RWPE1 (cell line): Measurements from ENCODE around the gene LHFPL3.
"Not testable (repeated sequence)": the region's sequence is repeated elsewhere in the genome, so short reads cannot be mapped to it uniquely, and the experiment has no call there.

Experiments
- CTCF ChIA-PET: fragments of 350-600 bp; sonication (Branson Sonifier 250); formaldehyde crosslinking; extraction: SDS; loops from one replicate; lab custom pipeline; 2021; lab: Yijun Ruan, JAX
- POLR2A ChIA-PET: fragments of 400-600 bp; formaldehyde crosslinking; extraction: SDS; loops from one replicate; lab custom pipeline; 2020; ENCODE audit warnings: antibody characterized with exemption; ENCODE audit not compliant: low non-redundant PET; lab: Yijun Ruan, JAX
- DNase-seq: peaks from one replicate; pipeline ENCODE4 v3.0.0; 2012; ENCODE audit warnings: low spot score
- H3K27ac ChIP-seq: fragments of 450-650 bp; 2 replicates; pipeline ENCODE4 v1.5.1; 2017
- TF ChIP-seq, protein P1 (sequence below): fragments of 450-650 bp; conservative IDR thresholded peaks from 2 replicates; pipeline ENCODE4 v1.5.1; 2017; ENCODE audit warnings: low read depth, mild to moderate bottlenecking

LHFPL3 gene

DNA sequence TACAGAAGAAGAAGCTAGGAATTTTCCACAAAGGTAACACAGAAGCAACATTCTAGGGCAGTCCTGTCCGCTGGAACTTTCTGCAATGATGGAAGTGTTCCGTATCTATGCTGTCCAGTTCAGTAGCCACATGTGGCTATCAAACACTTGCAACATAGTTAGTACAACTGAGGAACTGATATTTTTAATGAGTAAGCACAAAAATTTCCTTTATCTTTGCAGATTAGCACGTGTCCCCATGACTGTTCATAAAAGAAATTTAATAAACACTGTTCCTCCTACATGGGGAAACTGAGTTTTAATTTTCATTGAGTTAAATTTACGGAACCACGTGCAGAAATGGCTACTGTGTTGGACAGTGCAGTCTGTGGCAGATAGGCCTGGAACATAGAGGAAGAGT is 349.2 kb downstream of the LHFPL3 start:
- ChIA-PET POLR2A (no interaction called here), CTCF (no interaction called here)
- H3K27ac ChIP-seq = no peak overlapping the region
- TF ChIP-seq, protein P1, sequence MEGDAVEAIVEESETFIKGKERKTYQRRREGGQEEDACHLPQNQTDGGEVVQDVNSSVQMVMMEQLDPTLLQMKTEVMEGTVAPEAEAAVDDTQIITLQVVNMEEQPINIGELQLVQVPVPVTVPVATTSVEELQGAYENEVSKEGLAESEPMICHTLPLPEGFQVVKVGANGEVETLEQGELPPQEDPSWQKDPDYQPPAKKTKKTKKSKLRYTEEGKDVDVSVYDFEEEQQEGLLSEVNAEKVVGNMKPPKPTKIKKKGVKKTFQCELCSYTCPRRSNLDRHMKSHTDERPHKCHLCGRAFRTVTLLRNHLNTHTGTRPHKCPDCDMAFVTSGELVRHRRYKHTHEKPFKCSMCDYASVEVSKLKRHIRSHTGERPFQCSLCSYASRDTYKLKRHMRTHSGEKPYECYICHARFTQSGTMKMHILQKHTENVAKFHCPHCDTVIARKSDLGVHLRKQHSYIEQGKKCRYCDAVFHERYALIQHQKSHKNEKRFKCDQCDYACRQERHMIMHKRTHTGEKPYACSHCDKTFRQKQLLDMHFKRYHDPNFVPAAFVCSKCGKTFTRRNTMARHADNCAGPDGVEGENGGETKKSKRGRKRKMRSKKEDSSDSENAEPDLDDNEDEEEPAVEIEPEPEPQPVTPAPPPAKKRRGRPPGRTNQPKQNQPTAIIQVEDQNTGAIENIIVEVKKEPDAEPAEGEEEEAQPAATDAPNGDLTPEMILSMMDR = no peak
- no peak for DNase-seq

DNA sequence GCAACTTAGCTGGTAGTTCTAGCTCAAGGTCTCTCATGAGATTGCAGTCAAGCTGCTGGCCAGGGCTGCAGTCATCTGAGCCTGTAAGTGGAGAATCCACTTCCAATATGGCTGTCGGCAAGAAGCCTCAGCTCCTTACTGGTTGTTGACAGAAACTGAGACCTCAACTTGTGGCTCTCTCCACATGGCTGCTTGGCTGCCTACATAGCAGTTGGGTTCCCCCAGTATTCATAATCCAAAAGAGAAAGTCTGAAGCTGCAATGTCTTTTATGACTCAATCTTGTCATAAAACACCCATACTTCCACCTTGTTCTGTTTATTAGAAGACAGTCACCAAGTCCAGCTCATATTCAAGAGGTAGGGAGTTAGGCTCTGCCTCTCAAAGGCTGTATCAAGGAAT is 350.7 kb downstream of the LHFPL3 start:
- POLR2A ChIA-PET = no interaction called here

DNA sequence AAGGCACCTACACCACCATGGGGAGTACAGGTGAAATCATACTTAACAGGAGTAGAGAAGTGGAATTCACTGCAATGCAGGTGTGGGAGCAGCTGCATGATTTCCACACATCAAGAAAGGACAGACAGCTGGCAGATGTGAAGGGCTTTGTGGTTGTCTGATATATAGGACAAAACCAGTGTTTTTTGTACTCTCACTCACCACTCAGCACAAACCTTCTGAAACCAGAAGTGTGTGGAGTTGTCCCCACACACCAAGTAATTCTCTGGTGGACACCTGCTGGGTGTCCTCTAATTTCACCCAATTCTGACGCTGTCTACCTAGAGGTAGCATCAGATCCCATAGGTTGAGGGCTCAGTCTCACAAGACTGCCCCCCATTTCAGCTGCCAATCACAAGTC is 357.9 kb downstream of the LHFPL3 start:
- ChIA-PET CTCF (no interaction called here), POLR2A (interaction anchor here (0.6 kb wide), 1 partner anchor 154 kb away, joined by 3 read pairs; no protein-coding TSS in a partner anchor)
- no peak overlapping the region for H3K27ac ChIP-seq
- DNase-seq = no peak
- TF ChIP-seq, protein P1 = no peak

More for the DNA sequence above, 350.7 kb downstream of the LHFPL3 start:
- CTCF ChIA-PET = no interaction called here
- no peak overlapping the region for H3K27ac ChIP-seq
- TF ChIP-seq, protein P1 = no peak
- no peak for DNase-seq

DNA sequence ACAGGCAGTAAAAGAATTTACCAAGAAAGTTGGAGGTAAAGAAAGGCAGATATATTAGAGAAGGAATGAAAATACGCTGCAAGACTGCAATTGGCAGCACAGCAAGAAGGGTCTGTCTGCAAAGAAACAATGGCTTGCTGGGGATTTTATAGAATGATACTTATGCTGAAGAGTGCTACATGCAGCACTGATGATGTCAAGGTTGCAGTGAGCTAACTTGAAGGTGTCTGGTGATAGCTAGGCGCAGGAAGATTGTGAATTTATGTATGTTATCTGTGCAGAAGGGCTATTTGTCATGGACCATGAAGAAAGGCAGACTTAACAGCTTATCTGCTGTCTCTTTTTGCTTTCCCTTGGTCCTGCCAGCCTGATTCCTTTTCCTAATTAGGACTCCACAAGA is 366.3 kb downstream of the LHFPL3 start:
- DNase-seq = no peak
- H3K27ac ChIP-seq = no peak overlapping the region
- POLR2A ChIA-PET = no interaction called here
- TF ChIP-seq, protein P1 = no peak
- CTCF ChIA-PET = no interaction called here

DNA sequence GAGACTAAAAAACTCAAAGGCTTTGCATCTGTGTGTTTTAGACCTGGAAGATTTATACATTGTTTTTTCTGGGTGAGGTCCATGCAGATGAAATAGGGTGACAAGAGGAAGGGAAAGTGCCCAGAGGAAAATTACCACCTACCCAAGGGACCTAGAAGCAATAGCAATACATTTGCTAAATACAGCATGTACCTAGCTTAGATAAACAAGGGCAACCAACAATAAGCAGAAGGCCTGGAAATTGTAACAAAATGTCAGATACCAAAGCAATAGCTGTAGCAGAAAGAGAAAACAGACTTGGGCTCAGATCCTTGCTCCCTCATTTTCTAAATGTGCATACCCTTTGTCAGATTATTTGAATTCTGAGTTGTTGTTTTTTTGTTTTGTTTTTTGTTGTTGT is 367.2 kb downstream of the LHFPL3 start:
- POLR2A ChIA-PET = no interaction called here
- CTCF ChIA-PET = no interaction called here
- no peak for DNase-seq
- no peak overlapping the region for H3K27ac ChIP-seq
- TF ChIP-seq, protein P1 = no peak

DNA sequence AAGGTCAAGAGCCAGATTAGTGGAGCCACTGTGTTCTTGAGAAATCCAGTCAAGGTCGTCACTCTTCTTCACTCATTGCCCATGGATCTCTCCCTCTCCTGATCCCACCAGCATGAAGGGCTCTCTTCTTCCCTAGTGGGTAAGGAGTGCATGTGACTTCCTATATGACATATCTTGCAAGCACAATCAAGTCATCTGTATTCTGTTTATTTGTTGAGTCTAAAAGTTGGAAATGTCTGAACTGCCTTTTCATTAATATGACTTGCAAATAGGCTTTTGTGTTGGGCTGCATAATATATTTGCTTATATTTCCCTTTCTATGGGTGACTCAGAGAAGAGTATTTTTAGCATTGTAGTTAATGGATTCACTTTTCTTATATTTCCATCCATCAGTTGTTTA is 371.9 kb downstream of the LHFPL3 start:
- ChIA-PET POLR2A (no interaction called here), CTCF (no interaction called here)
- no peak overlapping the region for H3K27ac ChIP-seq
- TF ChIP-seq, protein P1 = no peak
- no peak for DNase-seq

DNA sequence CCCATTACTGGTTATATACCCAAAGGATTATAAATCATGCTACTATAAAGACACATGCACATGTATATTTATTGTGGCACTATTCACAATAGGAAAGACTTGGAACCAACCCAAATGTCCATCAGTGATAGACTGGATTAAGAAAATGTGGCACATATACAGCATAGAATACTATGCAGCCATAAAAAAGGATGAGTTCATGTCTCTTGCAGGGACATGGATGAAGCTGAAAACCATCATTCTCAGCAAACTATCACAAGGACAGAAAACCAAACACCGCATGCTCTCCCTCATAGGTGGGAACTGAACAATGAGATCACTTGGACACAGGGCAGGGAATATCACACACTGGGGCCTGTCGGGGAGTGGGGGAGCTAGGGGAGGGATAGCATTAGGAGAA is 392.6 kb downstream of the LHFPL3 start:
- CTCF ChIA-PET, H3K27ac ChIP-seq, POLR2A ChIA-PET, DNase-seq: not testable (repeated sequence)
